Esophagus squamous epithelium (tissue), 5 donors: Measurements from ENCODE around the gene AK8. TPM values are rescaled to one million over a fixed set of nuclear protein-coding genes. Genes with fewer than 3 reads are reported as not detected.
"Not testable (repeated sequence)": the region's sequence is repeated elsewhere in the genome, so short reads cannot be mapped to it uniquely, and the experiment has no call there.

Experiments
- DNase-seq: peaks from one replicate; lab custom pipeline; 2025; lab: John Stamatoyannopoulos, UW
- H3K27ac ChIP-seq, 4 donors: fragments of 200-600 bp; sonication (generic); one replicate each; pipeline ENCODE4 v1.5.1; 2016 to 2019; ENCODE audit warnings: mild to moderate bottlenecking in 1 of 4
- H3K27me3 ChIP-seq, 4 donors: fragments of 200-600 bp; sonication (generic); 1 replicate in 3 of 4; 2 replicates in 1 of 4; pipeline versions ENCODE4 v1.5.1 to v1.6.0; 2017 to 2021; ENCODE audit warnings: antibody characterized with exemption in 1 of 4
- H3K36me3 ChIP-seq, 3 donors: fragments of 200-600 bp; sonication (generic); one replicate each; pipeline ENCODE4 v1.5.1; 2016 to 2019
- H3K4me1 ChIP-seq, 3 donors: fragments of 200-600 bp; sonication (generic); one replicate each; pipeline ENCODE4 v1.5.1; 2017 to 2019
- H3K4me3 ChIP-seq, 4 donors: fragments of 200-600 bp; sonication (generic); 1 replicate in 3 of 4; 2 replicates in 1 of 4; pipeline ENCODE4 v1.5.1; 2016 to 2019; ENCODE audit warnings: mild to moderate bottlenecking in 2 of 4, moderate library complexity in 1 of 4
- H3K9me3 ChIP-seq, 3 donors: fragments of 200-600 bp; sonication (generic); one replicate each; pipeline ENCODE4 v1.5.1; 2016 to 2019
- CTCF ChIP-seq, 6 experiments: fragments of 450-650 bp in 4 of 6; fragments of 200-600 bp in 2 of 6; sonication (generic) in 2 of 6; IDR thresholded peaks; one replicate each; pipeline ENCODE4 v1.5.1; 2016 to 2019; ENCODE audit warnings: antibody characterized with exemption in 6 of 6, mild to moderate bottlenecking in 4 of 6, moderate library complexity in 4 of 6
- POLR2A ChIP-seq, 4 donors: fragments of 450-650 bp; IDR thresholded peaks; one replicate each; pipeline ENCODE4 v1.6.1; 2017; ENCODE audit warnings: antibody characterized with exemption in 4 of 4, mild to moderate bottlenecking in 4 of 4, moderate library complexity in 3 of 4
- WGBS, 2 donors: methylation state at CpG; one replicate each; pipeline ENCODE4 v1.1.5; 2018; 5-methylcytosine and 5-hydroxymethylcytosine counted together
- intact Hi-C: fragments of 100-400 bp; cut with DNase I; formaldehyde crosslinking; loops from one replicate; pipeline ENCODE4 v1.15.0; 2022
- total RNA-seq, 4 donors: library from RNA; depleted of rRNA; stranded (reverse); fragments of >200 nt; gene quantifications; one replicate each; pipeline ENCODE4 v1.1.0, GENCODE V29; 2016
- donor health status: DM: yes; HTN: yes; CAD: no.

Gene AK8
- total RNA-seq, 4 donors from 2014 or later = 0.38 to 1.1 (median 0.48) TPM; not detected in 1

GRCh38 chr9:132723809-132724208 lies 154.3 kb downstream of the AK8 start:
- WGBS, 2 donors = 70 to 80% methylated on average over 1 to 3 of the region's 4 CpGs
- intact Hi-C loops = no loop called here
- Histone ChIP-seq H3K27ac (no peak overlapping the region), H3K9me3 (no peaks in the 10 kb centered on the region), H3K27me3 (peaks cover 0 to 28% (median 0%) of the 10 kb centered on the region in 4 donors), H3K4me1 (peaks cover 0 to 4% (median 0%) of the 10 kb centered on the region in 3 donors), H3K4me3 (no peak overlapping the region), H3K36me3 (no peaks in the 10 kb centered on the region)
- no peak for DNase-seq
- TF ChIP-seq POLR2A (IDR thresholded peaks at IDR 0.05) (no peak), CTCF (IDR thresholded peaks at IDR 0.05) (no peak)

GRCh38 chr9:132722564-132723065 lies 155.5 kb downstream of the AK8 start:
- no peak for DNase-seq
- Histone ChIP-seq H3K27ac (no peak overlapping the region), H3K4me3 (no peak overlapping the region), H3K36me3 (no peaks in the 10 kb centered on the region), H3K4me1 (no peaks in the 10 kb centered on the region), H3K27me3 (peaks cover 0 to 40% (median 0%) of the 10 kb centered on the region in 4 donors), H3K9me3 (no peaks in the 10 kb centered on the region)
- 92 to 93% methylated on average over 3 to 10 of the region's 16 CpGs for WGBS, 2 donors
- TF ChIP-seq CTCF (IDR thresholded peaks at IDR 0.05) = no peak
- intact Hi-C loops = no loop called here

GRCh38 chr9:132721661-132722060 lies 156.4 kb downstream of the AK8 start:
- no peak for TF ChIP-seq POLR2A (IDR thresholded peaks at IDR 0.05)
- Histone ChIP-seq H3K4me3 (no peak overlapping the region), H3K36me3 (no peaks in the 10 kb centered on the region), H3K4me1 (no peaks in the 10 kb centered on the region), H3K27me3 (peaks cover 0 to 50% (median 0%) of the 10 kb centered on the region in 4 donors), H3K9me3 (no peaks in the 10 kb centered on the region), H3K27ac (no peak overlapping the region)
- DNase-seq = no peak
- 89 to 90% methylated on average over 2 to 4 of the region's 12 CpGs for WGBS, 2 donors
- intact Hi-C loops = no loop called here

GRCh38 chr9:132718381-132718928 lies 159.6 kb downstream of the AK8 start:
- H3K36me3 ChIP-seq, H3K27ac ChIP-seq, H3K4me1 ChIP-seq, H3K4me3 ChIP-seq, H3K9me3 ChIP-seq, DNase-seq, intact Hi-C loops: not testable (repeated sequence)
- WGBS, 2 donors = 55 to 62% methylated on average over 8 of the region's 8 CpGs
- H3K27me3 ChIP-seq = peaks cover 0 to 59% (median 0%) of the 10 kb centered on the region in 4 donors

GRCh38 chr9:132717326-132717945 lies 160.6 kb downstream of the AK8 start:
- Histone ChIP-seq H3K4me1 (no peaks in the 10 kb centered on the region), H3K4me3 (no peak overlapping the region), H3K36me3 (no peaks in the 10 kb centered on the region), H3K9me3 (no peaks in the 10 kb centered on the region), H3K27ac (no peak overlapping the region), H3K27me3 (peaks cover 0 to 54% (median 0%) of the 10 kb centered on the region in 4 donors)
- TF ChIP-seq CTCF (IDR thresholded peaks at IDR 0.05) = no peak
- no peak for TF ChIP-seq POLR2A (IDR thresholded peaks at IDR 0.05)
- DNase-seq = no peak
- intact Hi-C loops = no loop called here
- WGBS, 2 donors = 65 to 73% methylated on average over 7 to 12 of the region's 13 CpGs

- Histone ChIP-seq H3K4me1 (no peaks in the 10 kb centered on the region), H3K27me3 (peaks cover 0 to 46% (median 0%) of the 10 kb centered on the region in 4 donors), H3K27ac (no peak overlapping the region), H3K9me3 (no peaks in the 10 kb centered on the region), H3K36me3 (no peaks in the 10 kb centered on the region), H3K4me3 (no peak overlapping the region)
- TF ChIP-seq POLR2A (IDR thresholded peaks at IDR 0.05) (no peak), CTCF (IDR thresholded peaks at IDR 0.05) (no peak)
- whole genome bisulfite sequencing, 2 donors = 66 to 83% methylated on average over 2 to 4 of the region's 4 CpGs
- intact Hi-C loops = no loop called here
- no peak for DNase-seq
Measured at GRCh38 chr9:132716007-132716406, 162.1 kb downstream of the AK8 start.
